ENCODE results near the gene ARHGAP33.

DNA sequence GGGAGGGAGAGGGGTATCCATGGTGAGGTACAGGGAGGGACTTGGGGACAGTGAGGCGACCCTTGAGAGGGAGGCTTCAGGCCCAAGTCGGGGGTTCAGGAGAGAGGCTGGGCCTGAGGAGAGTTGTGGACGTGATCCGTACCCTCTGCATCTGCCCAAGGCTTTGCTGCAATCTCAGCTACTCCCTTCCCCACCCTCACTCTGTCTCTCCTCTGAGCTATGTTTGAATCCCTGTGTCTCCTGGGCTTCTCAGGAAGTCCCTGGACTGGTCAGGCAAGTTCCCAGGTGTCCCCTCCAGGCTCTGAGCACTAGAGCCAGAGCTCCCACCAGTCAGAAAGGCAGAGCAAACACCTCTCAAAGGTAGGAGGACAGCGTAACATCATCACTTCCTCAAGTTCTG is 25.2 kb upstream of the ARHGAP33 start:
- no peak for TF ChIP-seq CTCF (IDR thresholded peaks at IDR 0.05; ENCODE audit: low read depth, low read length)
- no peak for TF ChIP-seq EZH2phosphoT487 (IDR thresholded peaks at IDR 0.05; ENCODE audit: low read depth)

All from OCI-LY3 (cell line).